BE2C (cell line): ENCODE data around the gene CACNA1I.

Experiments used
- DNase-seq: peaks from one replicate; pipeline ENCODE4 v3.0.0-alpha.2; 2020
- H3K27me3 ChIP-seq: fragments of 250-450 bp; sonication (Bioruptor Pico); 2 replicates; pipeline ENCODE4 v1.5.1; 2020; ENCODE audit warnings: mild to moderate bottlenecking
- H3K36me3 ChIP-seq: fragments of 250-450 bp; sonication (Bioruptor Pico); 2 replicates; pipeline ENCODE4 v1.5.1; 2020; ENCODE audit warnings: mild to moderate bottlenecking
- H3K4me1 ChIP-seq: fragments of 250-450 bp; sonication (Bioruptor Pico); 2 replicates; pipeline ENCODE4 v1.5.1; 2020
- H3K4me3 ChIP-seq: 2 replicates; pipeline ENCODE4 v1.5.1; 2011; ENCODE audit warnings: low read depth, low read length
- H3K9me3 ChIP-seq: fragments of 250-450 bp; sonication (Bioruptor Pico); 2 replicates; pipeline ENCODE4 v1.5.1; 2020
- TF ChIP-seq, protein P1 (sequence below): IDR thresholded peaks from 2 replicates; pipeline ENCODE4 v1.5.1; 2012; ENCODE audit warnings: mild to moderate bottlenecking, low read depth, low read length

CACNA1I gene

GRCh38 chr22:39545386-39546365 is 24.9 kb upstream of the CACNA1I start:
- DNase-seq: no peak
- Histone ChIP-seq H3K4me1 (peaks cover 11% of the 10 kb centered on the region), H3K4me3 (no peak overlapping the region), H3K27me3 (no peaks in the 10 kb centered on the region), H3K9me3 (no peaks in the 10 kb centered on the region), H3K36me3 (no peaks in the 10 kb centered on the region)
- TF ChIP-seq, protein P1, sequence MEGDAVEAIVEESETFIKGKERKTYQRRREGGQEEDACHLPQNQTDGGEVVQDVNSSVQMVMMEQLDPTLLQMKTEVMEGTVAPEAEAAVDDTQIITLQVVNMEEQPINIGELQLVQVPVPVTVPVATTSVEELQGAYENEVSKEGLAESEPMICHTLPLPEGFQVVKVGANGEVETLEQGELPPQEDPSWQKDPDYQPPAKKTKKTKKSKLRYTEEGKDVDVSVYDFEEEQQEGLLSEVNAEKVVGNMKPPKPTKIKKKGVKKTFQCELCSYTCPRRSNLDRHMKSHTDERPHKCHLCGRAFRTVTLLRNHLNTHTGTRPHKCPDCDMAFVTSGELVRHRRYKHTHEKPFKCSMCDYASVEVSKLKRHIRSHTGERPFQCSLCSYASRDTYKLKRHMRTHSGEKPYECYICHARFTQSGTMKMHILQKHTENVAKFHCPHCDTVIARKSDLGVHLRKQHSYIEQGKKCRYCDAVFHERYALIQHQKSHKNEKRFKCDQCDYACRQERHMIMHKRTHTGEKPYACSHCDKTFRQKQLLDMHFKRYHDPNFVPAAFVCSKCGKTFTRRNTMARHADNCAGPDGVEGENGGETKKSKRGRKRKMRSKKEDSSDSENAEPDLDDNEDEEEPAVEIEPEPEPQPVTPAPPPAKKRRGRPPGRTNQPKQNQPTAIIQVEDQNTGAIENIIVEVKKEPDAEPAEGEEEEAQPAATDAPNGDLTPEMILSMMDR: no peak

- H3K4me3 ChIP-seq: no peak overlapping the region
- H3K27me3 ChIP-seq: no peaks in the 10 kb centered on the region
These were observed 23.5 kb upstream of the CACNA1I start for GRCh38 chr22:39546889-39547586.

DNA sequence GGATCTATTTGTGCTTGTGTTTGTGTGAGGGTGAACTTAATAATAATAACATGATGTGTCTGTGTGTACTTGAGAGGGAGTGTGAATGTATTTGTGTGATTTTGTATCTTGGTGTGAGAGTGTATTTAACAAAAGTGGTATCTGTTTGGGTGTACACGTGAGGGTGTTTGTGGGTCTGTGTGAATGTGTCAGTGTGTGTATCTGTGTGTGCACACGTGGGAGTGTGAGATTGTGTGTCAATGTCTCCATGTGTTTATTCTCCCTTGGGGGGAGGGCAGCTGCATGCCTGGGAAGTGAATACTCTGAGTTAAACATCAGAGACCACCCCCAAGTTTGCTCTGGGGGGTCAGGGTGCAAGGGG is 23.0 kb upstream of the CACNA1I start:
- no peaks in the 10 kb centered on the region for H3K9me3 ChIP-seq
- H3K36me3 ChIP-seq: no peaks in the 10 kb centered on the region
- DNase-seq: no peak
- no peak overlapping the region for H3K4me3 ChIP-seq
- peaks cover 11% of the 10 kb centered on the region for H3K4me1 ChIP-seq
- no peaks in the 10 kb centered on the region for H3K27me3 ChIP-seq
- TF ChIP-seq, protein P1: no peak

More at GRCh38 chr22:39546889-39547586, 23.5 kb upstream of the CACNA1I start:
- Histone ChIP-seq H3K9me3 (no peaks in the 10 kb centered on the region), H3K4me1 (peaks cover 11% of the 10 kb centered on the region), H3K36me3 (no peaks in the 10 kb centered on the region)
- TF ChIP-seq, protein P1: no peak
- no peak for DNase-seq

DNA sequence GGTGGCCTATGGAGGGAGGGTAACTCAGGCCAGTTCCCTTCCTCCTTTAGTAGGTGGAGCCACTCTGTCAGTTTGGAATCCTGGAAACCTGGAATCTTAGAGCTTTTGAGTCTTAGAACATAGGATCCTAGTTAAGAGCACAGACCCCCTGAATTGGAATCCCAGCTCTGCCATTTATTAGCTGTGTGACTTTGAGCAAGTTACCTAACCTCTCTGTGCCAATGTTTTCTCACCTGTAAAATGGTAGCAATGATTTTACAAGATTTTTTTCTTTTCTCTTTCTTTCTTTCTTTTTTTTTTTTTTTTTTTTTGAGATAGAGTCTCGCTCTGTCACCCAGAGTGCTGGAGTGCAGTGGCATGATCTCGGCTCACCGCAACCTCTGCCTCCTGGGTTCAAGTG is 17.1 kb upstream of the CACNA1I start:
- no peaks in the 10 kb centered on the region for H3K4me1 ChIP-seq
- H3K9me3 ChIP-seq: no peaks in the 10 kb centered on the region
- H3K4me3 ChIP-seq: no peak overlapping the region
- DNase-seq: no peak
- peaks cover 24% of the 10 kb centered on the region for H3K27me3 ChIP-seq
- H3K36me3 ChIP-seq: no peaks in the 10 kb centered on the region
- TF ChIP-seq, protein P1: no peak

DNA sequence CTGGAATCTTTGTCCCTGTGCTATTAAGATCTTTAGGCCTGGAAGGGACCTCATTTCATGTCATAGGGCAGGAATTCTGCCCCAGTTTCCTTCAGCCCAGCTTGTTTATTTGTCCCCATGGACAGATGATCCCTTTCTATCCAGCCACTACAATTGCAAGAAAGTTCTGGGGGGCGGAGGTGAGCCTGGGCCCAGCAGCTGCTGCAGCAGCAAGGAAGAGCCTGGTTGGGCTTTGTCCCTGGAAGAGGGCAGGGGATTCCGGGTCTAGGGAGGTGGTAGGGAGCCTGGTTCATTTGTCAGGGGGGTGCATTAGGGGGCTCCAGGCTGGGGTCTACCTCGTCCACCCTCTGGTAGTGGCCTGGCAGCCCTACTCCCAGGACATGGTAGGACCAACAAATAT is 16.4 kb upstream of the CACNA1I start:
- Histone ChIP-seq H3K4me1 (no peaks in the 10 kb centered on the region), H3K36me3 (no peaks in the 10 kb centered on the region), H3K27me3 (peaks cover 24% of the 10 kb centered on the region), H3K9me3 (no peaks in the 10 kb centered on the region), H3K4me3 (no peak overlapping the region)
- no peak for DNase-seq
- TF ChIP-seq, protein P1: no peak
